ENCODE measurements around the gene SDF4.
"Not testable (repeated sequence)": the region's sequence is repeated elsewhere in the genome, so short reads cannot be mapped to it uniquely, and the experiment has no call there.

Gene SDF4

GRCh38 chr1:1196431-1197187 lies 35.2 kb downstream of the SDF4 start:
- no peak for DNase-seq

DNA sequence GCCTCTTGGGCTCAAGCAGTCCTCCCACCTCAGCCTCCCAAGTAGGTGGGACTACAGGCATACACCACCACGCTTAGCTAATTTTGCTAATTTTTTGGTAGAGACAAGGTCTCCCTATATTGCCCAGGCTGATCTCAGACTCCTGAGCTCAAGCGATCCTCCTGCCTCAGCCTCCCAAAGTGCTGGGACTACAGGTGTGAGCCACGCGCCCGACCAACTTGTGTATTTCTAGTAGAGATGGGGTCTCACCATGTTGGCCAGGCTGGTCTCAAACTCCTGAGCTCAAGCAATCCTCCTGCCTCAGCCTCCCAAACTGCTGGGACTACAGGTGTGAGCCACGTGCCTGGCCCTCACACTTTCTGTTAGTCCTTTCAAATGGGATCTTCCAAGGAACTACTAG lies 36.1 kb downstream of the SDF4 start:
- not testable (repeated sequence) for DNase-seq

DNA sequence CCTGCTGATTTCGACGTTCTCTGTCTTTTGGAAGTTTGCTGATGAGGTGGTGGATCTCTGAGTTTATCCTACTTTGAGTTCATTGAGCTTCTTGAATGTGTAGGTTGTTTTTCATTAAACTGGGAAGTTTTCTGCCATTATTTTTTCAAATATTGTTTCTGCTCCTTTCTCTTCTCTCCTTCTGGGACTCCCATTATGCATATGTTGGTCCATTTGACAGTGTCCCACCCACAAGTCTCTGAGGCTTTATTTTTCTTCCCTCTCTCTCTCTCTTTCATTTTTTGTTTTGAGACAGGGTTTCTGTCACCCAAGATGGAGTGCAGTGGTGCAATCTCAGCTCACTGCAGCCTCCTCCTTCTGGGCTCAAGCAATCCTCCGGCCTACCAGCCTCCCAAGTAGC lies 37.1 kb downstream of the SDF4 start:
- no peak for DNase-seq

DNA sequence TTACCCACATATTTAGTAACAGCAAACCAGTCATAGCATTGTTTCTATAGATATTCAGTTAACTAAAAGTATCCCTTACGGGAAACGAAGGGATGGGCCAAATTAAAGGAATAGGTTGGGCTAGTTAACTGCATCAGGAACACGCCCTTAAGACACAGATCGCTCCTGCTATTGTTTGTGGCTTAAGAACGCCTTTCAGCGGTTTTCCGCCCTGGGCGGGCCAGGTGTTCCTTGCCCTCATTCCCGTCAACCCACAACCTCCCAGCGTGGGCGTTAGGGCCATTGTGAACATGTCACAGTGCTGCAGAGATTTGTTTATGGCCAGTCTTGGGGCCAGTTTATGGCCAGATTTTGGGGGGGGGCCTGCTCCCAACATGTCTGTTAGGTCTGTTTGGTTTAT lies 40.1 kb downstream of the SDF4 start:
- no peak for DNase-seq

- no peak for DNase-seq
Observed at GRCh38 chr1:1189111-1189510, 42.7 kb downstream of the SDF4 start.

DNA sequence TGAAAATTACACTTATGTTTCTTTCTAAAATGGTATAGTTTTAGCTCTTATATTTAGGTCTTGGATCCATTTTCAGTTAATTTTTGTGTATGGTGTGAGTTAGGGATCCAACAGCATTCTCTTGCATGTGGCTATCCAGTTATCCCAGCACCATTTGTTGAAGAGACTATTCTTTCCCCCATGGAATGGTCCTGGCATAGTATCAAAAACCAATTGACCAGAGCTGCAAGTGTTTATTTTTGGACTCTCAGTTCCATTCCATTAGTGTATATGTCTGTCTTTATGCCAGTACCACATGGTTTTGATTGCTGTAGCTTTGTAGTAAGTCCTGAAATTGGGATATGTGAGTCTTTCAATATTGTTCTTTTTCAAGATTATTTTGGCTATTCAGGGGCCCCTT lies 43.9 kb downstream of the SDF4 start:
- no peak for DNase-seq

GRCh38 chr1:1185101-1185765 lies 46.6 kb downstream of the SDF4 start:
- DNase-seq, result no peak

DNA sequence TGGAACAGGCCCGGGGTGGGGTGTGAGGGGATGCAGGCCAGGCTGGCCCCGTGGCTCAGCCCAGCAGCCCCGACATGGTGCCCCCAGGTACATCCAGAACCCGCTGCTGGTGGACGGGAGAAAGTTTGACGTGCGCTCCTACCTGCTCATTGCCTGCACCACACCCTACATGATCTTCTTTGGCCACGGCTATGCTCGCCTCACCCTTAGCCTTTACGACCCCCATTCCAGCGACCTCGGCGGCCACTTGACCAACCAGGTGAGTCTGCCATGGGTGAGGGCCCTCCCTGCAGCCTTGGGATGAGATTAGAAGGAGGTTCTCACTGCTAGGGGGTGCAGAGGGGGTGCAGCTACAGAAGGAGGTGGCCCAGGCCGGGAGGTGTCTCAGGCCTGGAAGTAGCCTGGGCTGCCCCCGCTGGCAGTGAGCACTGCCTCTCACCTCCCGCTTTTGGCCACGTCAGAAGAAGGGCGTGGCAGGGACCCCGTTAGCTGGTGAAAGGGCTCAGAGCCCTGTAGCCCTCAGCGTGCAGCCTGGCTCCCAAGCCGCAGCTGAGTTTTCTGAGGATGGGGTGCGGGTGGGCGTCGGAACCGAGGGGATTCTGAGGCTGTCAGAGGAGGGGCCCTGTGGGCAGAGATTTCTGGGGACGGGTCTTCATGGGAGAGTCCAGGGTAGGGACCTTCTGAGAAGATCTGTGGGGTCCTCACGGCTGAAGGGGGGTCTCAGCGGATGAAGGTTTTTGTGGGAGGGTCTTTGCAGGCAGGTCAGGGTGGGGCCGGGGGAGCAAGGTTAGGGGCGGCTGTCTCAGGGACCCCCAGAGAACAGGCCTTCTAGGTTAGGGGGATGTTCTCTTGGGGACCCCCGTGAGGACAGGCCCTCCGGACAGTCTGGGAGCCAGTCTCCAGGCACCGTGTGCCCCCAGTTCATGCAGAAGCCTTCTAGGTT lies 47.7 kb downstream of the SDF4 start:
- no peak for DNase-seq

DNA sequence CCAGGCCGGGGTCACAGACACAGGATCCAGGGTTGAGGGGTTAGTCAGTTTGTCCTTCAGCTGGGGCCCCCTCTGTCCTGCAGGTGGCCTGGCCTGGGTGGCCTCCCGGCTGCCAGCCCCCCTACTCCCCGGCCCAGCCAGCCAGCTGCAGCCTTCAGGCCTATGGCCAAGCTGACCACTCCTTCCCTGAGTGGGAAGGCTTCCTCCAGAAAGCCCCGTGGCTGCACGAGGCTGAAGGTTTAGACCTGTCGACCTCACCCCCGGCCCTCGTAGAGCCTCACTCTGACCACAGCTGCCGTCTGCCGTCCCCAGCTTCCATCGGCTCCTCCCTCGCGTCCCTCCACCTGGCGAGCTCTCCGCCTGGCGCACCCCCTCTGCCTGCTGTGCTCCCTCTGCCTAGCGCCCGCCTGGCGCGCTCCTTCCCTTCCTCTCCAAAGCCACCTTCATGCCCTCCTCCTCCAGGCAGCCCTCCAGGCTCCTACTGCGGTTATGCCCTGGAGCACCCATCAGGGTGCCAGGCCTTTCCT lies 48.5 kb downstream of the SDF4 start:
- DNase-seq, result no peak

DNA sequence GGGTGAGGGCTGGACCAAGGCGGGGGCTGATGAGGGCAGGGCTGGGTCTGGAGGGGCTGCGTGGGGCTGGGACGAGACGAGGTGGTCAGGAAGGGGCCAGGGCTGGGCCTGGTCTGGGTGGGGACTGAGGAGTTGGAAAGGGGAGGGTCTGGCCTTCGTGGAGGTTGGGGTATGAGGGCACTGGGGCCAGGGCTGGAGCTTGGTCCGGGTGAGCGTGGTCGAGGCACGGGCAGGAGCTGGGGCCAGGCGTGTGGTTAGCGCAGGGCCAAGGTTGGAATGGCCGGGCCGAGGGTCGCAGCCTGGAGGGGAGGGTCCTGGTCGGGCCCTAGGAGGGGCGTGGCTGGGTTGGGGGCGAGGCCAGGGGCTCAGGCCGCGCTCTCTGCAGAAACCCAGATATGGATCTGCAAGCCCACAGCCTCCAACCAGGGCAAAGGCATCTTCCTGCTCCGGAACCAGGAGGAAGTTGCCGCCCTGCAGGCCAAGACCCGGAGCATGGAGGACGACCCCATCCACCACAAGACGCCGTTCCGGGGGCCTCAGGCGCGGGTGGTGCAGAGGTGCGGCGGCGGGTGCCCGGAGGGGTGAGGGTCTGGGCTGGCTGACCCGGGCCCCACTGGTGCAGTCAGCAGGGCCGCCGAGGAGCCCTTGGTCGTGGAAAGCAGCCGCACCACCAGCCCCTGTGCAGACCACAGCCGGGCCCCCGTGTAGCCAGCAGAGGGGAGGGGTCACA lies 49.1 kb downstream of the SDF4 start:
- no peak for DNase-seq

GRCh38 chr1:1181938-1182410 lies 49.8 kb downstream of the SDF4 start:
- no peak for DNase-seq

- DNase-seq, result no peak
Observed at GRCh38 chr1:1181129-1181937, 50.5 kb downstream of the SDF4 start.

DNA sequence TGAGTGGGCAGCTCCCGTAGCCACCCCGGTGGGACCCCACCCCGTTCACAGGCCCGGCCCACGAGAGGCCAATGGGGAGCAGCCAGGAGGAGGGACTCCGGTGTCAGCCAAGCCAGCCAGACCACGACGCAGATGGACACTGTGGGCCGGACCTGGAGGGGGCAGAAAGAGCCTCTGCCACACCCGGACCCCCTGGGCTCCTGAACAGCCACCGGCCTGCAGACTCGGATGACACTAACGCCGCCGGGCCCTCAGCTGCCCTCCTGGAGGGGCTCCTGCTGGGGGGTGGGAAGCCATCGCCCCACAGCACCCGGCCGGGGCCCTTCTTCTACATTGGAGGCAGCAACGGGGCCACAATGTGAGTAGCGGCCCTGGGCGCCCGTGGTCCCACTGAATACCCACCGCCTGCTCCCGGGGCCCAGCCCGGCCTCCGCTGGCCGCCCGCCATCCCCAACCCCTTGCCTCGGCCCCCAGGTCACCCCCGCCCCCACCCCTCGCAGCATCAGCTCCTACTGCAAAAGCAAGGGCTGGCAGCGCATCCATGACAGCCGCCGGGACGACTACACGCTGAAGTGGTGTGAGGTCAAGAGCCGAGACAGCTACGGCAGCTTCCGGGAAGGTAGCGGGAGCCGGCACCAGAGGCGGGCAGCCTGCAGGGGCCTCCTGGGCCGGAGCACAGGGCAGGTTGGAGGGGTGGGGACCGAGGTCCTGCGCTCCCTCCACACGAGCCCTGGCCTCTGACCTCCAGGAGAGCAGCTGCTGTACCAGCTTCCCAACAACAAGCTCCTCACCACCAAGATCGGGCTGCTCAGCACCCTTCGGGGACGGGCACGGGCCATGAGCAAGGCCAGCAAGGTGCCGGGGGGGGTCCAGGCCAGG lies 51.6 kb downstream of the SDF4 start:
- no peak for DNase-seq

- DNase-seq, result no peak
Observed at GRCh38 chr1:1179346-1179982, 52.3 kb downstream of the SDF4 start.

DNA sequence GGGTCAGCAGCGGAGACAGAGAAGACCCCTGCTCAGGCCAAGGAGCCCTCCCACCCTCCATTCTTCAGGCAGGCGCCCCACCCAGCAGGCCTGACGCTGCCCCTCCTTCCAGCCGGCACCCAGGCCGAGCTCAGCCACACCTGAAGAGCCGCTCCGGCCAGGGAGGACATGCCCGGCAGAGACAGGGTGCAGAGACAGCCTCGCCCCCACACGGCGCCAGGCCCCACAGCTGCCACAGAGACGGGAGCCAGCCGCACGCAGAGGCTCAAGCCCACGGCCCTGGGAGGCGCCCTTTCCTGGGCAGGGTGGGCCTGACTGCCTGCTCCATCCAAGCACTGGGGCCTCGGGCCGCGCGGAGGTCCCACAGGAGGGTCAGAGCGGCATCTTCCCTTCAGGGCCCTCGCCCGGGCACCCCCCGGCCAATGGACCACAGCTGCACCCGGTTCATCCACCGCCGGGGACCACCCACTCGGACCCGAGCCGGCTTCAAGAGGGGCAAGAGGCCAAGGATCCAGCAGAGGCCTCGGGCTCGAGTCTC lies 52.9 kb downstream of the SDF4 start:
- DNase-seq, result no peak

DNA sequence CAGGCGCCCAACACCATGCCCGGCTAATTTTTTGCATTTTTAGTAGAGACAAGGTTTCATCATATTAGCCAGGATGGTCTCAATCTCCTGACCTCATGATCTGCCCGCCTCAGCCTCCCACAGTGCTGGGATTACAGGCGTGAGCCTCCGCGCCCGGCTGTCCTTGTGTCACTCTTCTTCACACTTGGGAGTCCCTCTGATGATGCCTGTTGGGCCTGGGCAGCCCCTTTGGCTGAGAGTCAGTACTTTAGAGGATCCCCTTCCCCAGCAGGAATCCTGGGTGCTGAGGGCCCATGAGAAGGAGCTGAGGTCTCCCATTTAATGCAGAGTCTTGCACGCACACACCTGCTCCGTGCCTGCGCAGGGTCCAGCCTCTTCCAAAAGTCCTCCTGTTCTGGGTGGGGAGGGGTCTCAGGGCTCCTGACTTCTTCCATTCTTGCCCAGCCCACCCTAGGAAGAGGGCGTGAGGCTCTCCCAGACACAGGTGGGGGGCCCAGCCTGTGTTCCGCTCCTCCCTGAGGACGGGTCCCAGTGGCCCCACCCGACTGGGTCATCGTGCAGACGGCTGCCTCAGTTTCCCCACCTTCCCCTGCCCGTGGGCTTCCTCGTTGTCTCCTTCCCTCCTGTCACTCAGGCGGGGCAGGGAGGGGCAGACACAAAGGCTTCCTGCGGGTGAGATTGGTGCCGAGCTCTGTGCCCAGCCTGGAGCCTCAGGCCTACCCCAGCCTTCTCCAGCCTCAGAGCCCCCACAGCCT lies 54.2 kb downstream of the SDF4 start:
- DNase-seq, result no peak

DNA sequence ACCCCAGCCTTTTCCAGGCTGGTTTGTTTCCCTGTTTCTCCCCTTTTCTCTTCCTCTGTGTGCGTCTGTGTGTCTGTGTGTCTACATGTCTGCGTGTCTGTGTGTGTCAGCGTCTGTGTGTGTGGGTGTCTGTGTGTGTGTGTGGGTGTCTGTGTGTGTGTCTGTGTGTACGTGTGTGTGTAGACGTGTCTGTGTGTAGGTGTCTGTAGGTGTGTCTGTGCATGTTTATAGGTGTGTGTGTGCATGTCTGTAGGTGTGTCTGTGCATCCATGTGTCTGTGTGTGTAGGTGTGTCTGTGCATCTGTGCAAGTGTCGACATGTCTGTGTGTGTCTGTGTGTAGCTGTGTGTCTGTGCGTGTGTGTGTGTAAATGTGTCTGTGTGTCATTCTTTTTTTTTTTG lies 54.9 kb downstream of the SDF4 start:
- DNase-seq, result no peak

DNA sequence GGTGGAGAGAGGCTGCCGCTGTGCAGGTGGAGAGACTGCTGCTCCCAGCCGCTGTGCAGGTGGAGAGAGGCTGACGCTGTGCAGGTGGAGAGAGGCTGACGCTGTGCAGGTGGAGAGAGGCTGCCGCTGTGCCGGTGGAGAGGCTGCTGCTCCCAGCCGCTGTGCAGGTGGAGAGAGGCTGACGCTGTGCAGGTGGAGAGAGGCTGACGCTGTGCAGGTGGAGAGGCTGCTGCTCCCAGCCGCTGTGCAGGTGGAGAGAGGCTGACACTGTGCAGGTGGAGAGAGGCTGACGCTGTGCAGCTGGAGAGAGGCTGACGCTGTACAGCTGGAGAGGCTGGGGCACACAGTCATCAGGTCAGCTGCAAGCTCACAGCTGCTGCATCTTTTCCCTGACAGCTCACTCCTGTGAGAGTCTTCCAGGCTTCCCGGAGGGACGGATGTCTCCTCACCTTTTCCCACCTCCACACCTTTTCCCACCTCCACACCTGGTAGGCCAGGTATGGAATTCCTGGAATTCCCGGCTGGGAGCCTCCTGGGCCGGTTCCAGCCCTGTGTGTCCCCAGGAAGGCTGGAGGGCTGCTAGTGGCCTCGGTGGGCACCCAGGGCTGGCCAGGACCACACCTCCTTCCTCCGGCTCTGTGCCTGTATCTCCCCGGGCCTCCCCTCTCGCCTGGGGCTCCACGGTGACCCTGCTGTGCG lies 55.6 kb downstream of the SDF4 start:
- not testable (repeated sequence) for DNase-seq

All from CD4-positive, alpha-beta T cell treated with Interleukin-17A for 1 hour (primary cell).